Calu3 (cell line): ENCODE measurements around the gene FTO. TPM values are rescaled to one million over a fixed set of nuclear protein-coding genes. Genes with fewer than 3 reads are reported as not detected.
"Not testable (repeated sequence)": the region's sequence is repeated elsewhere in the genome, so short reads cannot be mapped to it uniquely, and the experiment has no call there.

Experiments used
- BruUV-seq: library from RNA; stranded (reverse); fragments of 400-500 nt; replicated peaks from 2 replicates; lab custom pipeline; 2021; lab: Mats Ljungman, UMichigan
- CTCF ChIA-PET: fragments of 300-600 bp; sonication (Branson Sonifier 250); formaldehyde crosslinking; loops from one replicate; lab custom pipeline; 2022; ENCODE audit warnings: antibody characterized with exemption; lab: Charles Lee
- DNase-seq: peaks from one replicate; pipeline ENCODE4 v3.0.0; 2022
- H3K27ac Mint-ChIP-seq: one replicate; pipeline ENCODE4 v1.8.0; 2022; ENCODE audit warnings: mixed read lengths; ENCODE audit not compliant: unreplicated experiment
- H3K27me3 Mint-ChIP-seq: one replicate; pipeline ENCODE4 v1.8.0; 2022; ENCODE audit warnings: mixed read lengths; ENCODE audit not compliant: unreplicated experiment
- H3K36me3 Mint-ChIP-seq: one replicate; pipeline ENCODE4 v1.8.0; 2022; ENCODE audit warnings: mild to moderate bottlenecking, moderate library complexity, mixed read lengths; ENCODE audit not compliant: insufficient read depth, unreplicated experiment
- H3K4me1 Mint-ChIP-seq: one replicate; pipeline ENCODE4 v1.8.0; 2022; ENCODE audit warnings: mild to moderate bottlenecking, low read depth, mixed read lengths; ENCODE audit not compliant: unreplicated experiment
- H3K4me3 Mint-ChIP-seq: one replicate; pipeline ENCODE4 v1.8.0; 2022; ENCODE audit warnings: mild to moderate bottlenecking, low read depth, moderate library complexity, mixed read lengths; ENCODE audit not compliant: unreplicated experiment
- H3K9me3 Mint-ChIP-seq: one replicate; pipeline ENCODE4 v1.8.0; 2022; ENCODE audit warnings: low read depth, mixed read lengths; ENCODE audit not compliant: unreplicated experiment
- intact Hi-C: fragments of 100-400 bp; cut with micrococcal nuclease; formaldehyde crosslinking; loops from one replicate; pipeline ENCODE4 v1.10.0; 2022; ENCODE audit not compliant: unreplicated experiment
- total RNA-seq: library from RNA; stranded (reverse); gene quantifications from 2 replicates; pipeline ENCODE4 v1.2.3, GENCODE V29; 2022
- TF ChIP-seq, protein P1 (sequence below): fragments of 200-600 bp; IDR thresholded peaks from one replicate; pipeline ENCODE4 v1.8.0; 2022; ENCODE audit warnings: antibody characterized with exemption; ENCODE audit not compliant: unreplicated experiment

FTO gene
- total RNA-seq, 1 experiment from 2014 or later, result 68.9 TPM

DNA sequence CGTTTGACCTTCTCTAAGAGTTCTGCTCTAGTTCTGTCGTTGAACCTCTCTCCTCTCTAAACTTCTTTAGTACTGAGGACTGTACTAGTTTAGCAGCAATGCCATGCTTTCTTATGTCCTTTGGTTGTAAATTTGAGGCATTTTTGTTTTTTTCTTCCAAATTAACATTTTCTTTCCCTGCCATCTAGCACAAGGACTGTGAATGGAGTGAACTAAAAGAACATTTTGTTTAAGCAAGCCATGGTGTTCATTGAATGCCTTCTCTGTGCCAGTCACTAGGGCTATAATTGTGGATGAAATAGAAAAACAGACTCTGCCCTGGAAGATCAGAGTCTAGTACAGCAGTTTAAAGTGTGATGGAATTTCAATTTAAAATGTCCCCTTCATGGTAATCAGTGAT, 137.9 kb downstream of the FTO start:
- no peaks in the 10 kb centered on the region for H3K4me1 Mint-ChIP-seq

DNA sequence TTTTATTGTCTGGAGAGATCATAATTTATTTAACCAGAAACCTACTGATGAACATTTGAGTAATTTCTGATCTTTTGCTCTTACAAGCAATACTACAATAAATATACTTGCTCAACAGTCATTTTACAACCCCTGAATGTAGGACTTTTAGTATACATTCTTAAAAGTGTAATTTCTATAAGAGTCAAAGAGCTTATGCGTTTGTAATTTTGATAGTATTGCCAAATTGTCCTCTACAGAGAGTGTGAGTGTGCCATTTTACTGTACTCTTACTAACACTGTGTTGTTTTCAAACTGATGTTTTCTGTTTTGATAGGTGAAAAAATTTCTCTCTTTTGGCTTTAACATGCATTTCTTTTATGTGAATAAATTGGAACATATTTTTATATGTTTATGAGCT, 139.1 kb downstream of the FTO start:
- Mint-ChIP-seq H3K27me3 (no peaks in the 10 kb centered on the region), H3K4me1 (no peaks in the 10 kb centered on the region), H3K9me3 (no peaks in the 10 kb centered on the region), H3K27ac (no peak overlapping the region), H3K36me3 (peaks cover under 1% of the 10 kb centered on the region), H3K4me3 (no peak overlapping the region)
- TF ChIP-seq, protein P1, sequence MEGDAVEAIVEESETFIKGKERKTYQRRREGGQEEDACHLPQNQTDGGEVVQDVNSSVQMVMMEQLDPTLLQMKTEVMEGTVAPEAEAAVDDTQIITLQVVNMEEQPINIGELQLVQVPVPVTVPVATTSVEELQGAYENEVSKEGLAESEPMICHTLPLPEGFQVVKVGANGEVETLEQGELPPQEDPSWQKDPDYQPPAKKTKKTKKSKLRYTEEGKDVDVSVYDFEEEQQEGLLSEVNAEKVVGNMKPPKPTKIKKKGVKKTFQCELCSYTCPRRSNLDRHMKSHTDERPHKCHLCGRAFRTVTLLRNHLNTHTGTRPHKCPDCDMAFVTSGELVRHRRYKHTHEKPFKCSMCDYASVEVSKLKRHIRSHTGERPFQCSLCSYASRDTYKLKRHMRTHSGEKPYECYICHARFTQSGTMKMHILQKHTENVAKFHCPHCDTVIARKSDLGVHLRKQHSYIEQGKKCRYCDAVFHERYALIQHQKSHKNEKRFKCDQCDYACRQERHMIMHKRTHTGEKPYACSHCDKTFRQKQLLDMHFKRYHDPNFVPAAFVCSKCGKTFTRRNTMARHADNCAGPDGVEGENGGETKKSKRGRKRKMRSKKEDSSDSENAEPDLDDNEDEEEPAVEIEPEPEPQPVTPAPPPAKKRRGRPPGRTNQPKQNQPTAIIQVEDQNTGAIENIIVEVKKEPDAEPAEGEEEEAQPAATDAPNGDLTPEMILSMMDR, result no peak
- no peak for DNase-seq
- BruUV-seq, result no TSS peak
- CTCF ChIA-PET, result no interaction called here
- intact Hi-C loops, result no loop called here

More for the DNA sequence above, 137.9 kb downstream of the FTO start:
- CTCF ChIA-PET, result no interaction called here
- Mint-ChIP-seq H3K27ac (no peak overlapping the region), H3K36me3 (no peaks in the 10 kb centered on the region), H3K9me3 (no peaks in the 10 kb centered on the region), H3K27me3 (no peaks in the 10 kb centered on the region), H3K4me3 (no peak overlapping the region)
- intact Hi-C loops, result no loop called here
- no TSS peak for BruUV-seq
- TF ChIP-seq, protein P1, result no peak
- DNase-seq, result no peak

DNA sequence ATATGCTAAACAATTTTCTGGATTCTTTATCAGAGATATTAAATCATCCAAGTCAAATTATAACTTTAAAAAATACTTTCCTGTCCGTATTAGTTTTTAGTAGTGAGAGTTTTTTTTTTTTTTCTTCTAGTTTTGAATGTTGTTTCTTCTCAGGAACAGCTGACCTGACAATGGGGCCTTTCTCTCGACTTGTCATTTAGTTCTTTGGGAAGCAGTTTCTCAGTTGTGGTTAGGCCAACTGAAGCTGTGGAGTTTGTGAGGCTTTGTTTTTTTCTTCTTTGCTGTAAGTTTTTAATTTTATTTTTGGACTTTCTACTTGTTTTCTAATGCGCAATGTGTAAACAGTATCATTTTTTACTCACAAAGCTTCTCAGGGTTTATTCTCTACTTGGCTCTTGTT, 140.8 kb downstream of the FTO start:
- TF ChIP-seq, protein P1, result no peak
- peaks cover 6% of the 10 kb centered on the region for H3K36me3 Mint-ChIP-seq
- H3K9me3 Mint-ChIP-seq, result no peaks in the 10 kb centered on the region
- DNase-seq, result no peak
- no peaks in the 10 kb centered on the region for H3K4me1 Mint-ChIP-seq
- H3K27ac Mint-ChIP-seq, result no peak overlapping the region
- no peak overlapping the region for H3K4me3 Mint-ChIP-seq
- no TSS peak for BruUV-seq
- intact Hi-C loops, result no loop called here
- H3K27me3 Mint-ChIP-seq, result no peaks in the 10 kb centered on the region
- CTCF ChIA-PET, result no interaction called here

DNA sequence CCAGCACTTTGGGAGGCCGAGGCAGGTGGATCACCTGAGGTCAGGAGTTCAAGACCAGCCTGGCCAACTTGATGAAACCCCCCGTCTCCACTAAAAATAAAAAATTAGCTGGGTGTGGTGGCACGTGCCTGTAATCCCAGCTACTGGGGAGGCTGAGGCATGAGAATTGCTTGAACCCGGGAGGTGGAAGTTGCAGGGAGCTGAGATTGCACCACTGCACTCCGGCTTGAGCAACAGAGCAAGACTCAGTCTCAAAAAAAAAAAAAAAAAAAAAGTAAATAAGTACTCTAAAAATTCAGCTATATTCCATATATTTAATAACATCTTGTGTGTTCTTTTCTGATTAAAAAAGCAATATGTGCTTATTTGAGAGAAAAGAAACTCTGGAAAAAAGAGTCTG, 142.6 kb downstream of the FTO start:
- H3K9me3 Mint-ChIP-seq, CTCF ChIA-PET, H3K36me3 Mint-ChIP-seq, intact Hi-C loops, DNase-seq, H3K27ac Mint-ChIP-seq, H3K4me3 Mint-ChIP-seq, H3K27me3 Mint-ChIP-seq, BruUV-seq, H3K4me1 Mint-ChIP-seq: not testable (repeated sequence)

DNA sequence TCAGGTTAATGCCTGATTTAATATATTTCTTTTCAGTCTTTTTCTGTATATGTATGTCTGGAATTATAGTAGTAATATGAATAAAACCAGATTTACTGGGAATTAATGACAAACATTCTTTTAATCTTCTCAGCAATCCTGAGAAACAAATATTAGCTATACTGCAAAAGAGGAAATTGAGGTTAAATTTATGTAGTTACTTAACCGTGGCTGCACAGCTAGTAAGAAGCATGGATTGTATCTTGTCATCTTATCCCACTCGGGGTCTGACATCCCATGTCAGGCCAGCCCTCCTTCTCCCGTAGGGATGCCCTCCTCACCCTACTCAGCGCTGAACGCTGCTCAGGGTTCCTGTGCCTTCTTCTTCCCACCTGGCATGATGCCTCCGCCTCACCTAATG, 143.0 kb downstream of the FTO start:
- CTCF ChIA-PET, result interaction anchor here (0.6 kb wide), 1 partner anchor 27 kb away, joined by 5 read pairs; no protein-coding TSS in a partner anchor

More for the DNA sequence above, 143.0 kb downstream of the FTO start:
- TF ChIP-seq, protein P1, result no peak
- H3K9me3 Mint-ChIP-seq, result no peaks in the 10 kb centered on the region
- peaks cover 6% of the 10 kb centered on the region for H3K36me3 Mint-ChIP-seq
- DNase-seq, result no peak
- H3K4me1 Mint-ChIP-seq, result no peaks in the 10 kb centered on the region
- no TSS peak for BruUV-seq
- no peaks in the 10 kb centered on the region for H3K27me3 Mint-ChIP-seq
- intact Hi-C loops, result no loop called here
- H3K27ac Mint-ChIP-seq, result no peak overlapping the region
- no peak overlapping the region for H3K4me3 Mint-ChIP-seq
